Neural progenitor cell (in vitro differentiated cells): Measurements from ENCODE around the gene SLC35E4.

Experiments
- CTCF ChIP-seq: fragments of 200-600 bp; sonication (generic); IDR thresholded peaks from 2 replicates; pipeline ENCODE4 v1.5.1; 2017; ENCODE audit warnings: antibody characterized with exemption, mild to moderate bottlenecking
- EZH2 ChIP-seq: fragments of 200-600 bp; sonication (generic); IDR thresholded peaks from 2 replicates; pipeline ENCODE4 v1.6.1; 2017; ENCODE audit warnings: antibody characterized with exemption, mild to moderate bottlenecking, moderate library complexity

DNA sequence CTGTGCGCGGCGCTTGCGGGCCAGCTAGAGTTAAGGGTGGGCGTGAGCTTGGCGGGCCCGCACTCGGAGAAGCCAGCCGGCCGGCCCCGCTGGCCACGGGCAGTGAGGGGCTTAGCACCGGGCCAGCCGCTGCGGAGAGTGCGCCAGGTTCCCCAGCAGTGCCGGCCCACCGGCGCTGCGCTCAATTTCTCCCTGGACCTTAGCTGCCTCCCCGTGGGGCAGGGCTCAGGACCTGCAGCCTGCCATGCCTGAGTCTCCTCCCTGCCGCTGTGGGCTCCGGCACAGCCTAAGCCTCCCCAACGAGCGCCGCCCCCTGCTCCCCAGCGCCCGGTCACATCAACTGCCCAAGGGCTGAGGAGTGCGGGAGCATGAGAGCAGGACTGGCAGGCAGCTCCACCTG is 38.7 kb upstream of the SLC35E4 start:
- TF ChIP-seq CTCF (no peak), EZH2 (no peak)
